ENCODE results near the gene SCUBE2. TPM values are rescaled to one million over a fixed set of nuclear protein-coding genes. Genes with fewer than 3 reads are reported as not detected.
"Not testable (repeated sequence)": the region's sequence is repeated elsewhere in the genome, so short reads cannot be mapped to it uniquely, and the experiment has no call there.

Gene SCUBE2
- total RNA-seq, 1 donor from 2014 or later: 5.0 TPM

DNA sequence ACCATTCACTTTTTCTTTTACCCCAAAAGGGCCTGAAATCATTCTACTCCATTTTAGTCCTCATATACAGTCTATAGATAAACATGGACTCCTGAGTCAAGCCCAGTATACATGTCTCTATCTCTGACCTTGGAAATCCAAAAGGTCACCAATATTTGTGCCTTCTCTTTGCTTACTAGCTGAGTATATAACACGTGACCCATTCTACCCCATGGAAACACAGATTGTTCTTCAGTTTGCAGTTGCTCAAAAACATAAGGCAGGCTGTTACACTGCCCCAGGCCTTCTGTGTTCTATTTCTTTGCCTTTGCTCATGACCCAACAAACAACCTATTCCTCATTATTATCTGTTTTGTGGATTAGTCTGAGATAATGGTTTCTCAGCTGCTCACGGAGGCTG, 93.4 kb downstream of the SCUBE2 start:
- Mint-ChIP-seq H3K4me3 (ENCODE audit: unreplicated experiment) (no peak overlapping the region), H3K9me3 (ENCODE audit: low read depth) (no peaks in the 10 kb centered on the region), H3K27ac (ENCODE audit: unreplicated experiment) (no peak overlapping the region), H3K36me3 (ENCODE audit: low read depth) (no peaks in the 10 kb centered on the region), H3K4me1 (ENCODE audit: low read depth) (peaks cover 7% of the 10 kb centered on the region), H3K27me3 (ENCODE audit: low read depth) (no peaks in the 10 kb centered on the region)
- TF ChIP-seq, protein P1, sequence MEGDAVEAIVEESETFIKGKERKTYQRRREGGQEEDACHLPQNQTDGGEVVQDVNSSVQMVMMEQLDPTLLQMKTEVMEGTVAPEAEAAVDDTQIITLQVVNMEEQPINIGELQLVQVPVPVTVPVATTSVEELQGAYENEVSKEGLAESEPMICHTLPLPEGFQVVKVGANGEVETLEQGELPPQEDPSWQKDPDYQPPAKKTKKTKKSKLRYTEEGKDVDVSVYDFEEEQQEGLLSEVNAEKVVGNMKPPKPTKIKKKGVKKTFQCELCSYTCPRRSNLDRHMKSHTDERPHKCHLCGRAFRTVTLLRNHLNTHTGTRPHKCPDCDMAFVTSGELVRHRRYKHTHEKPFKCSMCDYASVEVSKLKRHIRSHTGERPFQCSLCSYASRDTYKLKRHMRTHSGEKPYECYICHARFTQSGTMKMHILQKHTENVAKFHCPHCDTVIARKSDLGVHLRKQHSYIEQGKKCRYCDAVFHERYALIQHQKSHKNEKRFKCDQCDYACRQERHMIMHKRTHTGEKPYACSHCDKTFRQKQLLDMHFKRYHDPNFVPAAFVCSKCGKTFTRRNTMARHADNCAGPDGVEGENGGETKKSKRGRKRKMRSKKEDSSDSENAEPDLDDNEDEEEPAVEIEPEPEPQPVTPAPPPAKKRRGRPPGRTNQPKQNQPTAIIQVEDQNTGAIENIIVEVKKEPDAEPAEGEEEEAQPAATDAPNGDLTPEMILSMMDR (IDR thresholded peaks at IDR 0.05): no peak
- DNase-seq (ENCODE audit: low spot score): no peak

DNA sequence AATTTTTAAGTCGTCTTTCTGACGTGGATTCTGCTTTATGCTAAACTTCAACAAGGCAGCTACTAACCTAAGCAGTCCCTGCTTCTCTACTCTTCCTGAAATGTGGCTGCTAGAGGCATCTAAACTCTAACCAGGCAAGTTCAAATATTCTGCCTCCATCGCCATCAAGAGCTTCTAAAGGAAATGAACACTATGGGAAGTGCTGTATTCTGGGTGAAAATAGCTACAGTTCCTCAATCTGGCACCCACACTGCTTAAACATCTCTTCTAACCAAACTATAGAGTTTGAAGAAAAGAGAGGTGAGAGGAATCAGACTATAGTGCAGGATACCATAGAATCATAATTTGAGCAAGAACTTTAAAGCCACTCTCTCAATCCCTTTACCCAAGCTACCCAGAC, 93.9 kb downstream of the SCUBE2 start:
- Mint-ChIP-seq H3K36me3 (ENCODE audit: low read depth) (no peaks in the 10 kb centered on the region), H3K4me1 (ENCODE audit: low read depth) (peaks cover 7% of the 10 kb centered on the region), H3K4me3 (ENCODE audit: unreplicated experiment) (no peak overlapping the region), H3K9me3 (ENCODE audit: low read depth) (no peaks in the 10 kb centered on the region), H3K27ac (ENCODE audit: unreplicated experiment) (no peak overlapping the region), H3K27me3 (ENCODE audit: low read depth) (no peaks in the 10 kb centered on the region)
- TF ChIP-seq, protein P1 (IDR thresholded peaks at IDR 0.05): no peak
- DNase-seq (ENCODE audit: low spot score): no peak

DNA sequence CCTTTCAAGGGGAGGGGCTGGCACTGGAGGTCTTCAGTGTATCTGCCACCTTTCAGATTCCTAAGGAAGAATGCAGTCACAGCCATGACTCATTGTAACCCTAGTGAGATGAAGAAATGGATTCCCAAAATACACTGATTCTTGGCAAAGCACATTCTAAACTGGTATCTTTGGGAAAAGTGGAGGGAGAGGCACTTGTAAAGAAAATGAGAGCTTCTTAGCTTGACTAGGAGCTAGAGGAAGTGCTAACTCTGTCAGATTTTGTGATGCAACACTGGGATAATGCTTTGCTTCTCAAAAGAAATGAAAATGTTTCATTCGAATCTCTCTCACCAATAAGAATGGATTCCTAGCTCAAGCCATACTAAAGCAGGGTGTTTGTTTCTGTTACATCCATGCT, 101.9 kb downstream of the SCUBE2 start:
- Mint-ChIP-seq H3K9me3 (ENCODE audit: low read depth) (no peaks in the 10 kb centered on the region), H3K27ac (ENCODE audit: unreplicated experiment) (peak overlapping the region; percentile 77), H3K4me1 (ENCODE audit: low read depth) (peaks cover 18% of the 10 kb centered on the region), H3K4me3 (ENCODE audit: unreplicated experiment) (no peak overlapping the region), H3K36me3 (ENCODE audit: low read depth) (no peaks in the 10 kb centered on the region), H3K27me3 (ENCODE audit: low read depth) (no peaks in the 10 kb centered on the region)
- no peak for DNase-seq (ENCODE audit: low spot score)
- TF ChIP-seq, protein P1 (IDR thresholded peaks at IDR 0.05): no peak

DNA sequence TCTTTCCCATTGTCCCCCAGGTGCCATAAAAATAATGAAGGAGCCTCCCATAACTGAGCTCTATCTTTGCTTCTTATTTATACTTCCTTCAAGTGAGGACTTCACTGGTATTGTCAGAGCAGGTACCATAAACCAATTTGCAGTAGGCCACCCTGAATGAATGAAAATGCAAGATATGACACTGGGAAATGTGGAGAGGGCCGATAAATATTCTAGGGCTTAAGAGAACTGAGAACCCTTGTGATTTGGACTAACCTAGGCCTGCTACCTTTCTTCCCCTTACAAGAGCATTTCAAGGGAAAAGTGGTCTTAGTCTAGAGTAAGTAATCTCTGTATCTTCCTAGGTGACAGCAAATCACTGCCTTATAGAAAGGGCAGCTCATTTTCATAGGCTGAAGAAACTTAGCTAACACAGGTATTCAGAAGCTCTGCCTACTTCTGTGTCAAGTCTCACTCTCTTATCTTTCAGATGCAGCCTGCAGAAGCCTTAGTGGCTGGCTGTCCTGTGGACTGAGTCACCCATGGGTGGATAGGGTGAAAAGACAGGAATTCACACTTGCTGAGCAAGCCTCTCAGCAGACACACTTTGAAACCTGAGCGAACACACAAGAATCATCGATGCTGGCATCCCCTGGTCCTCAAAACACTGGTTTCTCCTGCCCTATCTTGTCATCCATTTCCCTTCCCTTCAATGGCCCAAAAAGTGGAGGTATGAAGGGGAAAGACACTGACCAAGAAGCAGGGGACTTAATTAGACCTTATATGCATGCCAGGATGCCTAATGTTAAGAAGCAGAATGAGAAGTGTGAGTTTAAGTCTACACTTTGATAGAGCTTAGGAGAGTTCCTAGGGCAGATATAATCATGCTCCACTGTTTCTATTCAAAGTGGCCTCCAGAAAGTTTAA, 102.8 kb downstream of the SCUBE2 start:
- H3K27ac Mint-ChIP-seq (ENCODE audit: unreplicated experiment): peak overlapping the region; percentile 77
- H3K4me3 Mint-ChIP-seq (ENCODE audit: unreplicated experiment): no peak overlapping the region
- no peaks in the 10 kb centered on the region for H3K9me3 Mint-ChIP-seq (ENCODE audit: low read depth)
- H3K4me1 Mint-ChIP-seq (ENCODE audit: low read depth): peaks cover 18% of the 10 kb centered on the region
- DNase-seq (ENCODE audit: low spot score): no peak
- H3K36me3 Mint-ChIP-seq (ENCODE audit: low read depth): no peaks in the 10 kb centered on the region
- no peaks in the 10 kb centered on the region for H3K27me3 Mint-ChIP-seq (ENCODE audit: low read depth)
- TF ChIP-seq, protein P1 (IDR thresholded peaks at IDR 0.05): no peak

DNA sequence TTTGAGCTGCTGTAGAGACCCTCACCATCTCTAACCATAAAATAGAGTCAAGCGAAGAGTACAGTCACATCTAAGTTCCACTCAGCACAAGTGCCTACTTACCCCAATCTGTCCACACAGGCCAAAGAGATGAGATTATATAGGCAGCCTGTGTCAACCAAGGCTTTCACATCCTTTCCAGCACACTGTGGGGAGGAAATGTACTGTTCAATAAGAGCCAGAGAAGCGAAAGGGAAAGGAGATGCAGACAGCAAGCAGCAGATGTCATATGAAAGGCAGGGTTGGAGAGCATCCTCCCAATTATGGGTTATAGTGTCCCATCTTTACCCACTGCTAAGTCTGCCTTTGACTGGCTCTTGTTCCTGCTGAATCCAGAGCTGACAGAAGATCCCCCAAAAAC, 104.0 kb downstream of the SCUBE2 start:
- DNase-seq (ENCODE audit: low spot score): no peak
- no peak overlapping the region for H3K27ac Mint-ChIP-seq (ENCODE audit: unreplicated experiment)
- no peaks in the 10 kb centered on the region for H3K27me3 Mint-ChIP-seq (ENCODE audit: low read depth)
- H3K36me3 Mint-ChIP-seq (ENCODE audit: low read depth): no peaks in the 10 kb centered on the region
- TF ChIP-seq, protein P1 (IDR thresholded peaks at IDR 0.05): no peak
- H3K4me1 Mint-ChIP-seq (ENCODE audit: low read depth): peaks cover 18% of the 10 kb centered on the region
- no peaks in the 10 kb centered on the region for H3K9me3 Mint-ChIP-seq (ENCODE audit: low read depth)
- H3K4me3 Mint-ChIP-seq (ENCODE audit: unreplicated experiment): no peak overlapping the region

DNA sequence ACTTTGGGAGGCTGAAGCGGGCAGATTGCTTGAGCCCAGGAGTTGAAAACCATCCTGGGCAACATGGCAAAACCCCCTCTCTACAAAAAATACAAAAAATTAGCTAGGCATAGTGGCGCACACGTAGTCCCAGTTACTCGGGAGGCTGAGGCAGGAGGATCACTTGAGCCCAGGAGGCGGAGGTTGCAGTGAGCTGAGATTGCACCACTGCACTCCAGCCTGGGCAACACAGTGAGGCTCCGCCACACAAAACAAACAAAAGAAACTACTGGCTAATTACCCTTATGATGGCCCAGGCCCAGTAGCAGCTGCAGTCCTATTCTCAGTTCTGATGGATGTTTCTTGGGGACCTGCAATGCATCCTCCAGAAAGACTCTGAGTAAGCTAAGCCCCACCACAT, 104.6 kb downstream of the SCUBE2 start:
- not testable (repeated sequence) for H3K27me3 Mint-ChIP-seq (ENCODE audit: low read depth); H3K27ac Mint-ChIP-seq (ENCODE audit: unreplicated experiment); H3K36me3 Mint-ChIP-seq (ENCODE audit: low read depth); DNase-seq (ENCODE audit: low spot score); H3K9me3 Mint-ChIP-seq (ENCODE audit: low read depth); H3K4me3 Mint-ChIP-seq (ENCODE audit: unreplicated experiment)
- peaks cover 18% of the 10 kb centered on the region for H3K4me1 Mint-ChIP-seq (ENCODE audit: low read depth)
